Loucy (cell line): Measurements from ENCODE around the gene TEX10.

ENCODE experiments used
- H2AFZ ChIP-seq: fragments of 200-600 bp; sonication (generic); 2 replicates; pipeline ENCODE4 v1.6.0; 2016; ENCODE audit warnings: antibody characterized with exemption, mild to moderate bottlenecking, low read length, moderate library complexity
- H3F3A ChIP-seq: fragments of 200-600 bp; 2 replicates; pipeline ENCODE4 v1.6.0; 2016; ENCODE audit warnings: antibody characterized with exemption, low read depth, mild to moderate bottlenecking
- H3K27me3 ChIP-seq: fragments of 200-600 bp; sonication (generic); 2 replicates; pipeline ENCODE4 v1.6.1; 2014; ENCODE audit warnings: low read length, mild to moderate bottlenecking; ENCODE audit not compliant: insufficient read depth, poor library complexity, severe bottlenecking
- H3K36me3 ChIP-seq: fragments of 200-600 bp; sonication (generic); 2 replicates; pipeline ENCODE4 v1.6.1; 2016; ENCODE audit warnings: low read length; ENCODE audit not compliant: insufficient read depth
- H3K4me1 ChIP-seq: fragments of 200-600 bp; sonication (generic); 2 replicates; pipeline ENCODE4 v1.5.1; 2014; ENCODE audit warnings: low read length, mild to moderate bottlenecking; ENCODE audit not compliant: insufficient read depth, poor library complexity, severe bottlenecking
- H3K4me2 ChIP-seq: fragments of 200-600 bp; sonication (generic); 2 replicates; pipeline ENCODE4 v1.6.0; 2014; ENCODE audit warnings: antibody characterized with exemption, low read length, low read depth, mild to moderate bottlenecking; ENCODE audit not compliant: poor library complexity, severe bottlenecking
- H3K4me3 ChIP-seq: fragments of 200-600 bp; sonication (generic); 2 replicates; pipeline ENCODE4 v1.5.1; 2014; ENCODE audit warnings: low read length, mild to moderate bottlenecking, mixed read lengths; ENCODE audit not compliant: poor library complexity, severe bottlenecking
- H3K79me2 ChIP-seq: fragments of 200-600 bp; sonication (generic); 2 replicates; pipeline ENCODE4 v1.6.1; 2014; ENCODE audit warnings: low read length; ENCODE audit not compliant: insufficient read depth
- H3K9ac ChIP-seq: fragments of 200-600 bp; sonication (generic); 2 replicates; pipeline ENCODE4 v1.6.0; 2014; ENCODE audit warnings: mild to moderate bottlenecking, low read depth, low read length, moderate library complexity; ENCODE audit not compliant: poor library complexity, severe bottlenecking
- H3K9me2 ChIP-seq: fragments of 200-600 bp; sonication (generic); replicated peaks from 2 replicates; pipeline ENCODE4 v1.6.1; 2016; ENCODE audit warnings: low read depth, low read length, mixed read lengths
- H3K9me3 ChIP-seq: fragments of 200-600 bp; sonication (generic); 2 replicates; pipeline ENCODE4 v1.6.1; 2014; ENCODE audit warnings: mild to moderate bottlenecking, antibody characterized with exemption, low read length, low read depth; ENCODE audit not compliant: insufficient read depth
- H4K20me1 ChIP-seq: fragments of 200-600 bp; sonication (generic); 2 replicates; pipeline ENCODE4 v1.6.0; 2014; ENCODE audit warnings: antibody characterized with exemption, low read length, mild to moderate bottlenecking; ENCODE audit not compliant: insufficient read depth, poor library complexity, severe bottlenecking
- EZH2phosphoT487 ChIP-seq: fragments of 200-600 bp; IDR thresholded peaks from 2 replicates; pipeline ENCODE4 v1.6.1; 2018; ENCODE audit warnings: antibody characterized with exemption, mild to moderate bottlenecking, moderate library complexity, borderline replicate concordance
- TF ChIP-seq, protein P1 (sequence below): fragments of 200-600 bp; sonication (generic); conservative IDR thresholded peaks from 2 replicates; pipeline ENCODE4 v1.5.1; 2014; ENCODE audit warnings: mild to moderate bottlenecking, antibody characterized with exemption, low read length

The TEX10 gene

DNA sequence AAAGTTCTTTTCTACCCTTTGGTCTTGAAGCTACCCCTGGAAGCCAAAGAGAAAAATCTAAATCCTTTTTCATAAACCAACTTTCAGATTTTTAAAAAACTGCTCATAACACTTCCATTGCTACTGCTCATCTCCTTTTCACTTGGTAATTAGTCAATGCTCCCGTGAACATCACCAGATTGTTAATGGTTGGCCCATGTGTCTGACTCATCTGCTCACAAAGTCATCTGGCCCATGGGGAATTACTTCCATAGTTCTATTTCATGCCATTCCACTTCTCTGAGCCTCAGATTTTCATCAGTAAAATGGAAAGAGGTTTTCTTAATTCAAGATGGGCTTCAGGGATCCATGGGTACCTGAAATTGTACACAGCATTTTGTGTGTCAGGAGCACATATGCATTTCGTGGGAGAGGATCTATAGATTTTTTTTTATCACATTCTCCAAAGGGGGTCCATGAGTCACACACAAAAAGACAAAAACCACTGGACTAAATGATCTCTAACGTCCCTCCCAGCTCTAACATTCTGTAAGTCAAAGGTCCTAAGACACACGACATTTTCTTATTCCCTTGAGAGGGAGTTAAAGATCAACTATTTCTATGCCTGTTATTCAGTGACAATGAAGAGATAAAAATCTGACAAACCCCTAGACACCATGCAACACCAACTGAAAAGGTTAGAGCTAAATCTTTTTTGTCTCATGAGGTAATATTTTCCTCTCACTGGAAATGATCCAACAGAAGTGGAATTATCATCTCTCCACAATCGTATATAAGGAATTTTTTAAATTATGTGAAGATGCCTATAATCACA, 75.4 kb downstream of the TEX10 start:
- H3K9me2 ChIP-seq: no peaks in the 10 kb centered on the region
- peaks cover 35% of the 10 kb centered on the region; the same call in 1 of the 2 replicates for H3K36me3 ChIP-seq
- H3K9ac ChIP-seq: no peak overlapping the region
- H4K20me1 ChIP-seq: no peaks in the 10 kb centered on the region
- no peak overlapping the region for H3K4me2 ChIP-seq
- TF ChIP-seq EZH2phosphoT487: no peak
- TF ChIP-seq, protein P1, sequence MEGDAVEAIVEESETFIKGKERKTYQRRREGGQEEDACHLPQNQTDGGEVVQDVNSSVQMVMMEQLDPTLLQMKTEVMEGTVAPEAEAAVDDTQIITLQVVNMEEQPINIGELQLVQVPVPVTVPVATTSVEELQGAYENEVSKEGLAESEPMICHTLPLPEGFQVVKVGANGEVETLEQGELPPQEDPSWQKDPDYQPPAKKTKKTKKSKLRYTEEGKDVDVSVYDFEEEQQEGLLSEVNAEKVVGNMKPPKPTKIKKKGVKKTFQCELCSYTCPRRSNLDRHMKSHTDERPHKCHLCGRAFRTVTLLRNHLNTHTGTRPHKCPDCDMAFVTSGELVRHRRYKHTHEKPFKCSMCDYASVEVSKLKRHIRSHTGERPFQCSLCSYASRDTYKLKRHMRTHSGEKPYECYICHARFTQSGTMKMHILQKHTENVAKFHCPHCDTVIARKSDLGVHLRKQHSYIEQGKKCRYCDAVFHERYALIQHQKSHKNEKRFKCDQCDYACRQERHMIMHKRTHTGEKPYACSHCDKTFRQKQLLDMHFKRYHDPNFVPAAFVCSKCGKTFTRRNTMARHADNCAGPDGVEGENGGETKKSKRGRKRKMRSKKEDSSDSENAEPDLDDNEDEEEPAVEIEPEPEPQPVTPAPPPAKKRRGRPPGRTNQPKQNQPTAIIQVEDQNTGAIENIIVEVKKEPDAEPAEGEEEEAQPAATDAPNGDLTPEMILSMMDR: no peak
- no peaks in the 10 kb centered on the region for H3F3A ChIP-seq
- no peaks in the 10 kb centered on the region for H3K79me2 ChIP-seq
- no peak overlapping the region for H3K4me3 ChIP-seq
- no peaks in the 10 kb centered on the region for H3K4me1 ChIP-seq
- no peaks in the 10 kb centered on the region for H3K9me3 ChIP-seq
- H3K27me3 ChIP-seq: no peaks in the 10 kb centered on the region
- no peak overlapping the region for H2AFZ ChIP-seq

DNA sequence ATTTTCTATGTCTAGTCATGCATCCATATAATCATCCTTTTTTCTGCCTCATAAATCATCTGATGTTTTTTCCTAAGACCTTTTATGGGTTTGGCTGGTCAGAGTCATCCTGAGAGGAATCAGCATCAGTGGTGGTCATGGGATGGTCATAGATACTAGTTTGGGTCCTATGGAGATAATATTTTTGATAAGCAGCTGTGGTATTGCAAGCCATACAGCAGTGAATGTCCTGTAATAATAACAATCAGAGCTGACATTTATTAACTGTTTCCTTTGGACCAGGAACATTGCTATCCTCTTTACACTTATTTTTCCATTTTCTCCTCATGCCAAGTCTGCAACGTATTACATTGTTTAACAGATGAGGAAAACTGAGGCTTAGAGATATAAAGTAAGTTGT, 83.1 kb downstream of the TEX10 start:
- H3K79me2 ChIP-seq: no peaks in the 10 kb centered on the region
- H3F3A ChIP-seq: no peaks in the 10 kb centered on the region; the same call in 1 of the 2 replicates
- H3K4me2 ChIP-seq: no peak overlapping the region
- H3K9me2 ChIP-seq: no peaks in the 10 kb centered on the region
- H3K4me3 ChIP-seq: no peak overlapping the region
- H3K9ac ChIP-seq: no peak overlapping the region
- H3K36me3 ChIP-seq: peaks cover 42% of the 10 kb centered on the region; the same call in 1 of the 2 replicates
- H4K20me1 ChIP-seq: no peaks in the 10 kb centered on the region
- H3K9me3 ChIP-seq: no peaks in the 10 kb centered on the region
- H3K4me1 ChIP-seq: no peaks in the 10 kb centered on the region
- no peak overlapping the region for H2AFZ ChIP-seq
- H3K27me3 ChIP-seq: no peaks in the 10 kb centered on the region
- no peak for TF ChIP-seq EZH2phosphoT487
- TF ChIP-seq, protein P1: no peak

GRCh38 chr9:100268271-100268670, 84.5 kb downstream of the TEX10 start:
- Histone ChIP-seq H3K4me1 (no peaks in the 10 kb centered on the region), H3F3A (no peaks in the 10 kb centered on the region; the same call in 1 of the 2 replicates), H3K36me3 (peaks cover 50% of the 10 kb centered on the region; the same call in 1 of the 2 replicates), H3K4me3 (no peak overlapping the region), H3K4me2 (no peak overlapping the region), H3K9me3 (no peaks in the 10 kb centered on the region), H3K79me2 (no peaks in the 10 kb centered on the region), H3K27me3 (no peaks in the 10 kb centered on the region), H3K9me2 (no peaks in the 10 kb centered on the region), H3K9ac (no peak overlapping the region), H4K20me1 (no peaks in the 10 kb centered on the region), H2AFZ (no peak overlapping the region)
- TF ChIP-seq, protein P1: no peak
- no peak for TF ChIP-seq EZH2phosphoT487
